Measurements from ENCODE around the gene TFEB.

DNA sequence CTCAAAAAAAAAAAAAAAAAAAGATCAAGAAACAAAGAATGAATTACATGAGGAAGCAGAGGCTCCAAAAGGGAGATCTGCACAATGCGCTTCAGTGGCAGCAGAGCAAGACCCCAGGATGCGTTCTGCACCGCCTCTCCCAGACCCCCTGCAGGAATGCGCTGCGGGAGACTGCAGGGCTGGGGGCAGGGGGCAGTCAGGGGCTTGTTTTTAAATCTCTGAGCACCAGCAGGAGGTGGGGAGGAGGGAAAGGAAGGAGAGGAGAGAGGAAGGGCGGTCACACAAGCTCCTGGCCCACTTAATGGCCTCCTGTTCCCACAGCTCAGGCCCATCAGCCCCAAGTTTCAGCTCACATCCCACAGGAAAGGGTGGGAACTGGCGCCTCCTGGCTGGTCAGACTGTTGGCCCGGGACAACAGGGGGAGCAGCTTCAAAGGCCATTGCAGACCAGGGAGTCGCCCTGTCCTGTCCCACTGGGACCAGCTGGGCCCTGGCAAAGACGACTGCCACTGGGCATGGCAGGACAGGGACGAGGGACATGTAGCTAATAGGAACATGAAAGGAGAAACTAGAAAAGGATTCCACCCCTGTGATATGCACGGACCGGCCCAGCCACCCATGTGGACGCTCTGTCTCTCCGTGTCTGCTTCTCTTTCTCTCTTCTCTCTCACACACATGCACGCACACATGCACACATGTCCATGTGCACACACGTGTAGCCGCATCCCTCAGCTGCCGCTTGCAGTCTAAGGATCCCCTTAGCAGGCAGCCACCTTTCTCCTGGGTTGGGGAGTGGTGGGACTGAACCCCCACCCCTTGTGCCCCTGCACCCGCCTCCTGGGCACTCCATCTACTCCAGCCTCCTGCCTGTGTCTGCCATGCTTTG lies 34.7 kb downstream of the TFEB start:
- TF ChIP-seq, protein P1, sequence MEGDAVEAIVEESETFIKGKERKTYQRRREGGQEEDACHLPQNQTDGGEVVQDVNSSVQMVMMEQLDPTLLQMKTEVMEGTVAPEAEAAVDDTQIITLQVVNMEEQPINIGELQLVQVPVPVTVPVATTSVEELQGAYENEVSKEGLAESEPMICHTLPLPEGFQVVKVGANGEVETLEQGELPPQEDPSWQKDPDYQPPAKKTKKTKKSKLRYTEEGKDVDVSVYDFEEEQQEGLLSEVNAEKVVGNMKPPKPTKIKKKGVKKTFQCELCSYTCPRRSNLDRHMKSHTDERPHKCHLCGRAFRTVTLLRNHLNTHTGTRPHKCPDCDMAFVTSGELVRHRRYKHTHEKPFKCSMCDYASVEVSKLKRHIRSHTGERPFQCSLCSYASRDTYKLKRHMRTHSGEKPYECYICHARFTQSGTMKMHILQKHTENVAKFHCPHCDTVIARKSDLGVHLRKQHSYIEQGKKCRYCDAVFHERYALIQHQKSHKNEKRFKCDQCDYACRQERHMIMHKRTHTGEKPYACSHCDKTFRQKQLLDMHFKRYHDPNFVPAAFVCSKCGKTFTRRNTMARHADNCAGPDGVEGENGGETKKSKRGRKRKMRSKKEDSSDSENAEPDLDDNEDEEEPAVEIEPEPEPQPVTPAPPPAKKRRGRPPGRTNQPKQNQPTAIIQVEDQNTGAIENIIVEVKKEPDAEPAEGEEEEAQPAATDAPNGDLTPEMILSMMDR (IDR thresholded peaks at IDR 0.05), result no peak
- no peak for TF ChIP-seq POLR2A (IDR thresholded peaks at IDR 0.05)

Data from thyroid gland (tissue), 4 donors.